Gastroesophageal sphincter (tissue), 3 donors: ENCODE data around the gene ECM1.

Experiments used
- CTCF ChIP-seq, 4 experiments: fragments of 200-600 bp in 2 of 4; fragments of 450-650 bp in 2 of 4; sonication (generic) in 1 of 4; IDR thresholded peaks; one replicate each; pipeline ENCODE4 v1.5.1; 2017 to 2019; ENCODE audit warnings: antibody characterized with exemption in 4 of 4, mild to moderate bottlenecking in 2 of 4, moderate library complexity in 2 of 4
- EP300 ChIP-seq: sonication (generic); formaldehyde crosslinking; IDR thresholded peaks from one replicate; pipeline ENCODE4 v1.6.1; 2017; ENCODE audit warnings: antibody characterized with exemption, mild to moderate bottlenecking

- peak in 3 of 4 experiments; percentile 84 to 93 (median 87) for TF ChIP-seq CTCF (IDR thresholded peaks at IDR 0.05)
- no peak for TF ChIP-seq EP300
Measured at GRCh38 chr1:150560576-150561253, 52.8 kb downstream of the ECM1 start.
